Hepatocyte (in vitro differentiated cells): ENCODE results near the gene C2orf92.

ENCODE experiments used
- EZH2 ChIP-seq: fragments of 200-600 bp; sonication (generic); IDR thresholded peaks from 2 replicates; pipeline ENCODE4 v1.6.1; 2016; ENCODE audit warnings: antibody characterized with exemption, mild to moderate bottlenecking, borderline replicate concordance
- EZH2phosphoT487 ChIP-seq: fragments of 200-600 bp; sonication (generic); IDR thresholded peaks from one replicate; pipeline ENCODE4 v1.6.1; 2018; ENCODE audit warnings: antibody characterized with exemption, mild to moderate bottlenecking, low read depth, moderate library complexity; ENCODE audit not compliant: unreplicated experiment, severe bottlenecking
- TF ChIP-seq, protein P1 (sequence below): fragments of 200-600 bp; sonication (generic); IDR thresholded peaks from 2 replicates; pipeline ENCODE4 v1.5.1; 2016; ENCODE audit warnings: antibody characterized with exemption, mild to moderate bottlenecking; ENCODE audit not compliant: poor library complexity

DNA sequence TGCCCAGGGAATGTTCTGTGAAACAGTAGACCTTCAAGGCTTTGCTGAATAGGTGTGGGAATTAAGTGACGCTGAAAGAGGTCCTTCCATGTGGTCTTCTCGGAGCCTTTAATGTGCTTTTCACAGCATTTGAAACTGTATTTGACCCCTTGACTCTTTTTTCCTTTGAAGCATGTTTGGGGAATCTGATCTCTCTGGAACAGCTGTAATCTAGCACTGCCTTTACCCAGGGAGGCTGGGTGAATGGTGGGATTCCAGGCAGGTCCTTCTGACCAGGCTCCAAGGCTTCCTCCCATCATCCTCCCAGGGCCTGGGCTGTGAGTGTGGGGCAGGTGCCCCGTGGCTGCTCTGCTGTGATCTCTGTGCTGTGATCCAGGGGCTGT is 48.1 kb downstream of the C2orf92 start:
- TF ChIP-seq, protein P1, sequence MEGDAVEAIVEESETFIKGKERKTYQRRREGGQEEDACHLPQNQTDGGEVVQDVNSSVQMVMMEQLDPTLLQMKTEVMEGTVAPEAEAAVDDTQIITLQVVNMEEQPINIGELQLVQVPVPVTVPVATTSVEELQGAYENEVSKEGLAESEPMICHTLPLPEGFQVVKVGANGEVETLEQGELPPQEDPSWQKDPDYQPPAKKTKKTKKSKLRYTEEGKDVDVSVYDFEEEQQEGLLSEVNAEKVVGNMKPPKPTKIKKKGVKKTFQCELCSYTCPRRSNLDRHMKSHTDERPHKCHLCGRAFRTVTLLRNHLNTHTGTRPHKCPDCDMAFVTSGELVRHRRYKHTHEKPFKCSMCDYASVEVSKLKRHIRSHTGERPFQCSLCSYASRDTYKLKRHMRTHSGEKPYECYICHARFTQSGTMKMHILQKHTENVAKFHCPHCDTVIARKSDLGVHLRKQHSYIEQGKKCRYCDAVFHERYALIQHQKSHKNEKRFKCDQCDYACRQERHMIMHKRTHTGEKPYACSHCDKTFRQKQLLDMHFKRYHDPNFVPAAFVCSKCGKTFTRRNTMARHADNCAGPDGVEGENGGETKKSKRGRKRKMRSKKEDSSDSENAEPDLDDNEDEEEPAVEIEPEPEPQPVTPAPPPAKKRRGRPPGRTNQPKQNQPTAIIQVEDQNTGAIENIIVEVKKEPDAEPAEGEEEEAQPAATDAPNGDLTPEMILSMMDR = no peak
- TF ChIP-seq EZH2 = no peak
- no peak for TF ChIP-seq EZH2phosphoT487
